GM12891 (cell line): ENCODE measurements around the gene NOL9.

Source experiments
- POLR2A ChIP-seq: IDR thresholded peaks from 2 replicates; pipeline ENCODE4 v1.6.1; 2011; ENCODE audit warnings: low read depth, low read length, control low read depth
- POLR2AphosphoS5 ChIP-seq: IDR thresholded peaks from 2 replicates; pipeline ENCODE4 v1.6.1; 2011; ENCODE audit warnings: low read depth, low read length, control low read depth

- TF ChIP-seq POLR2A (no peak), POLR2AphosphoS5 (no peak)
Observed at GRCh38 chr1:6538956-6539355, 15.4 kb downstream of the NOL9 start.
